ENCODE data around the gene KRT15. TPM values are rescaled to one million over a fixed set of nuclear protein-coding genes. Genes with fewer than 3 reads are reported as not detected.

Gene KRT15
- total and polyA plus RNA-seq, 4 donors: 0.14 TPM; not detected in 3

DNA sequence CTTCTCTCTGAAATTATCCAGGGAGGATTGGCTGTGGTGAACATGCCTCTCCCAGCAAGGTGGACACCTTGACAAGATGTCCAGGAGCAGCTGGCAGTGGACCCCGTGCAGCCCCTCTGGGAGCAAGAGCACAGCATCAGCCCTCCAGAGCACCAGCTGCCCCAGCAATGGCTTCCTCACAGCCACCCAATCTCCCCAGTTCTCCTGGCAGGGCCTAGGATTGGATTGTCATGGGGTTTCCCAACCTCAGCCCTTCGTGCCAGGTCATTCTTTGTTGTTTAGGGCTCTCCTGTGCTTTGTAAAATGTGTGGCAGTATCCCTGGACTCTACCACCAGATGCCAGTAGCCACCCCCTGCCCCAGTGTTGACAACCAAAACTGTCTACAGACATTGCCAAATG, 27.2 kb downstream of the KRT15 start:
- Histone ChIP-seq H3K27ac (ENCODE audit: low read depth in 1 of 2, low read length in 2 of 2) (no peak overlapping the region), H3K4me1 (ENCODE audit: control insufficient read depth in 4 of 4, insufficient read depth in 4 of 4, low read length in 3 of 4) (peaks cover 0 to 2% (median 1%) of the 10 kb centered on the region in 4 donors), H3K9me3 (ENCODE audit: control insufficient read depth in 4 of 4, low read length in 3 of 4) (no peaks in the 10 kb centered on the region), H3K9ac (ENCODE audit: low read depth in 1 of 2, low read length in 2 of 2) (no peak overlapping the region), H3K27me3 (ENCODE audit: control insufficient read depth in 4 of 4, insufficient read depth in 4 of 4, low read length in 3 of 4) (no peaks in the 10 kb centered on the region), H3K36me3 (ENCODE audit: control insufficient read depth in 4 of 4, insufficient read depth in 3 of 4, low read depth in 1 of 4, low read length in 3 of 4) (no peaks in the 10 kb centered on the region), H3K4me3 (ENCODE audit: low read depth in 1 of 3, low read length in 3 of 3) (no peak overlapping the region)
- TF ChIP-seq YY1 (IDR thresholded peaks at IDR 0.05) (no peak), HNF4G (IDR thresholded peaks at IDR 0.05) (no peak), GABPA (IDR thresholded peaks at IDR 0.05 in 1 of 2, conservative IDR thresholded peaks at IDR 0.05 in 1 of 2) (no peak), SP1 (IDR thresholded peaks at IDR 0.05) (no peak), HNF4A (conservative IDR thresholded peaks at IDR 0.05) (no peak), RAD21 (IDR thresholded peaks at IDR 0.05) (no peak), EGR1 (IDR thresholded peaks at IDR 0.05; ENCODE audit: low read depth in 2 of 2) (no peak), TAF1 (conservative IDR thresholded peaks at IDR 0.05) (no peak), JUND (IDR thresholded peaks at IDR 0.05) (no peak)
- TF ChIP-seq, protein P1, sequence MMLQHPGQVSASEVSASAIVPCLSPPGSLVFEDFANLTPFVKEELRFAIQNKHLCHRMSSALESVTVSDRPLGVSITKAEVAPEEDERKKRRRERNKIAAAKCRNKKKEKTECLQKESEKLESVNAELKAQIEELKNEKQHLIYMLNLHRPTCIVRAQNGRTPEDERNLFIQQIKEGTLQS (IDR thresholded peaks at IDR 0.05): no peak
- TF ChIP-seq, protein P2, sequence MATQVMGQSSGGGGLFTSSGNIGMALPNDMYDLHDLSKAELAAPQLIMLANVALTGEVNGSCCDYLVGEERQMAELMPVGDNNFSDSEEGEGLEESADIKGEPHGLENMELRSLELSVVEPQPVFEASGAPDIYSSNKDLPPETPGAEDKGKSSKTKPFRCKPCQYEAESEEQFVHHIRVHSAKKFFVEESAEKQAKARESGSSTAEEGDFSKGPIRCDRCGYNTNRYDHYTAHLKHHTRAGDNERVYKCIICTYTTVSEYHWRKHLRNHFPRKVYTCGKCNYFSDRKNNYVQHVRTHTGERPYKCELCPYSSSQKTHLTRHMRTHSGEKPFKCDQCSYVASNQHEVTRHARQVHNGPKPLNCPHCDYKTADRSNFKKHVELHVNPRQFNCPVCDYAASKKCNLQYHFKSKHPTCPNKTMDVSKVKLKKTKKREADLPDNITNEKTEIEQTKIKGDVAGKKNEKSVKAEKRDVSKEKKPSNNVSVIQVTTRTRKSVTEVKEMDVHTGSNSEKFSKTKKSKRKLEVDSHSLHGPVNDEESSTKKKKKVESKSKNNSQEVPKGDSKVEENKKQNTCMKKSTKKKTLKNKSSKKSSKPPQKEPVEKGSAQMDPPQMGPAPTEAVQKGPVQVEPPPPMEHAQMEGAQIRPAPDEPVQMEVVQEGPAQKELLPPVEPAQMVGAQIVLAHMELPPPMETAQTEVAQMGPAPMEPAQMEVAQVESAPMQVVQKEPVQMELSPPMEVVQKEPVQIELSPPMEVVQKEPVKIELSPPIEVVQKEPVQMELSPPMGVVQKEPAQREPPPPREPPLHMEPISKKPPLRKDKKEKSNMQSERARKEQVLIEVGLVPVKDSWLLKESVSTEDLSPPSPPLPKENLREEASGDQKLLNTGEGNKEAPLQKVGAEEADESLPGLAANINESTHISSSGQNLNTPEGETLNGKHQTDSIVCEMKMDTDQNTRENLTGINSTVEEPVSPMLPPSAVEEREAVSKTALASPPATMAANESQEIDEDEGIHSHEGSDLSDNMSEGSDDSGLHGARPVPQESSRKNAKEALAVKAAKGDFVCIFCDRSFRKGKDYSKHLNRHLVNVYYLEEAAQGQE (IDR thresholded peaks at IDR 0.05): no peak
- WGBS: 78% methylated on average over 2 of the region's 2 CpGs
- no peak for DNase-seq (ENCODE audit: low spot score)

DNA sequence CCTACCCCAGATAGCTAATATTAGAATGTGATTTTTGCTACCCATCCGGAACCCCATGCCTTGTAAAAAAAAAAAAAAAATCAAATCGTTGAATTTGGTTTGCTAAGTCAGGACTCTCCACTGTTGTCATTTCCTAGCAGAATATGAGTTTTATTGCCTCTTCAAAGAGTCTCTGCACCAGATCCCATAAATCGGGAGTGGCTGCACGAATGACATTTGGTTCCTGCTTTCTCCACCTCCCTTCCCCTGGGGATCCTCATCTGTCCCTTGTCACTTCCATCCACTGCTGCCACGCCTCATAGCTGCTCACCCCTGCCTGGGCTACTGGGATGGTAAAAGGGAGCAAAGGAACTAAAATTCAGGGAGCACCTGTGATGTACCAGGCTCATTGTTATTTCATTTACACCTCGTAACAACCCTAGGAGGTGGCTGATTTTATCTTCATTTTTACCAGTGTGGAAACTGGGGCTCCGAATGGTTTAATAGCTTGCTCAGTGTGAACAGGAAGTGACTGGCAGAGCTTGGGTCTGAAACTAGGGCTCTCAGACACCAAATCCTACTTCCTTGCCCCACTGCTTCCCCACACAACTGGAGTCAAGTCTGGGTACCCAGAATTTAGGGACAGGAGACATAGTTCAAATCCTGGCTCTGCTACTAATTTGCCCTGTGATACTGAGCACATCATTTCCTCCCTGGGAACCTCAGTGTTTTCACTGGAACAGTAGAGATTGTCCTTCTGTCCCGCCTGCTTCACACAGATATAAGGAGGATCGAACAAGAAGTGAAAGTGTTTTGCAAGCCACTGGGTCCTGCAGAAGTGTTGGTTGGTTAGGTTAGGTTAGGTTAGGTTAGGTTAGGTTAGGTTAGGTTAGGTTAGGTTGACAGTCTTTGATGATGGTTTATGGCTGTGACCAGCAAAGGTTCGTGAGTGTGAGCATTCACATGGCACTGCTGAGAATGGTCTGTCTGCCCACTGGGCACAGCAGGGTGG, 28.4 kb downstream of the KRT15 start:
- H3K9ac ChIP-seq (ENCODE audit: low read depth in 1 of 2, low read length in 2 of 2): no peak overlapping the region
- no peak overlapping the region for H3K27ac ChIP-seq (ENCODE audit: low read depth in 1 of 2, low read length in 2 of 2)
- WGBS: 65% methylated on average over 10 of the region's 10 CpGs

DNA sequence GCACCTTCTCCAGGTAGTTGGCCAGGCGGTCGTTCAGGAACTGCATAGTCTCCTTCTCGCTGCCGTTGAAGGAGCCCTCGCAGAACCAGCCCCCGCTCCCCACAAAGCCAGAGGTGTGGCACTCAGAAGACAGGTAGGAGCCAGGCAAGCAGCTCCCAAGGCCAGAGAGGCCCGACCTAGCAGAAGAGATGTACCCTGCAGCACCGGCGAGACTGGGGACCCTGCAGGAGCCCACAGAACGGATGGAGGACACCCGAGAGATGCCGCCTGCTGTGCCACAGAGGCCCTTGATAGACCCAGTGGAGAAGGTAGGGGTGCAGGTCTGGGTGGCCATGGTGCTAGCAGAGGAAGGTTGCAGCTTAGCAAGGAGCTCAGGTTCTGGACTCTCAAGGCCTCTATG, 29.2 kb downstream of the KRT15 start, which contains the start of gene KRT36:
TSS of gene KRT36 (minus strand) at position 380 of the 400 bp plus-strand sequence. CDS start at position 334, 46 bp downstream.
- Histone ChIP-seq H3K9ac (ENCODE audit: low read depth in 1 of 2, low read length in 2 of 2) (no peak within 1 kb of the TSS), H3K4me3 (ENCODE audit: low read depth in 1 of 3, low read length in 3 of 3) (no peak within 1 kb of the TSS), H3K4me1 (ENCODE audit: control insufficient read depth in 4 of 4, insufficient read depth in 4 of 4, low read length in 3 of 4) (peaks cover 0 to 2% (median 1%) of the 10 kb centered on the region in 4 donors), H3K27ac (ENCODE audit: low read depth in 1 of 2, low read length in 2 of 2) (no peak within 1 kb of the TSS), H3K27me3 (ENCODE audit: control insufficient read depth in 4 of 4, insufficient read depth in 4 of 4, low read length in 3 of 4) (no peaks in the 10 kb centered on the region), H3K36me3 (ENCODE audit: control insufficient read depth in 4 of 4, insufficient read depth in 3 of 4, low read depth in 1 of 4, low read length in 3 of 4) (no peaks in the 10 kb centered on the region), H3K9me3 (ENCODE audit: control insufficient read depth in 4 of 4, low read length in 3 of 4) (no peaks in the 10 kb centered on the region)
- 91% methylated on average over 12 of the region's 12 CpGs for WGBS
- DNase-seq (ENCODE audit: low spot score): no peak
- TF ChIP-seq HNF4G (IDR thresholded peaks at IDR 0.05) (no peak), NR2F2 (IDR thresholded peaks at IDR 0.05) (no peak), YY1 (IDR thresholded peaks at IDR 0.05) (no peak), HNF4A (conservative IDR thresholded peaks at IDR 0.05) (no peak), FOXA2 (IDR thresholded peaks at IDR 0.05) (no peak), EGR1 (IDR thresholded peaks at IDR 0.05; ENCODE audit: low read depth in 2 of 2) (no peak), RXRA (IDR thresholded peaks at IDR 0.05) (no peak)
- TF ChIP-seq, protein P3, sequence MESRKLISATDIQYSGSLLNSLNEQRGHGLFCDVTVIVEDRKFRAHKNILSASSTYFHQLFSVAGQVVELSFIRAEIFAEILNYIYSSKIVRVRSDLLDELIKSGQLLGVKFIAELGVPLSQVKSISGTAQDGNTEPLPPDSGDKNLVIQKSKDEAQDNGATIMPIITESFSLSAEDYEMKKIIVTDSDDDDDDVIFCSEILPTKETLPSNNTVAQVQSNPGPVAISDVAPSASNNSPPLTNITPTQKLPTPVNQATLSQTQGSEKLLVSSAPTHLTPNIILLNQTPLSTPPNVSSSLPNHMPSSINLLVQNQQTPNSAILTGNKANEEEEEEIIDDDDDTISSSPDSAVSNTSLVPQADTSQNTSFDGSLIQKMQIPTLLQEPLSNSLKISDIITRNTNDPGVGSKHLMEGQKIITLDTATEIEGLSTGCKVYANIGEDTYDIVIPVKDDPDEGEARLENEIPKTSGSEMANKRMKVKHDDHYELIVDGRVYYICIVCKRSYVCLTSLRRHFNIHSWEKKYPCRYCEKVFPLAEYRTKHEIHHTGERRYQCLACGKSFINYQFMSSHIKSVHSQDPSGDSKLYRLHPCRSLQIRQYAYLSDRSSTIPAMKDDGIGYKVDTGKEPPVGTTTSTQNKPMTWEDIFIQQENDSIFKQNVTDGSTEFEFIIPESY (IDR thresholded peaks at IDR 0.05): no peak
- TF ChIP-seq, protein P4, sequence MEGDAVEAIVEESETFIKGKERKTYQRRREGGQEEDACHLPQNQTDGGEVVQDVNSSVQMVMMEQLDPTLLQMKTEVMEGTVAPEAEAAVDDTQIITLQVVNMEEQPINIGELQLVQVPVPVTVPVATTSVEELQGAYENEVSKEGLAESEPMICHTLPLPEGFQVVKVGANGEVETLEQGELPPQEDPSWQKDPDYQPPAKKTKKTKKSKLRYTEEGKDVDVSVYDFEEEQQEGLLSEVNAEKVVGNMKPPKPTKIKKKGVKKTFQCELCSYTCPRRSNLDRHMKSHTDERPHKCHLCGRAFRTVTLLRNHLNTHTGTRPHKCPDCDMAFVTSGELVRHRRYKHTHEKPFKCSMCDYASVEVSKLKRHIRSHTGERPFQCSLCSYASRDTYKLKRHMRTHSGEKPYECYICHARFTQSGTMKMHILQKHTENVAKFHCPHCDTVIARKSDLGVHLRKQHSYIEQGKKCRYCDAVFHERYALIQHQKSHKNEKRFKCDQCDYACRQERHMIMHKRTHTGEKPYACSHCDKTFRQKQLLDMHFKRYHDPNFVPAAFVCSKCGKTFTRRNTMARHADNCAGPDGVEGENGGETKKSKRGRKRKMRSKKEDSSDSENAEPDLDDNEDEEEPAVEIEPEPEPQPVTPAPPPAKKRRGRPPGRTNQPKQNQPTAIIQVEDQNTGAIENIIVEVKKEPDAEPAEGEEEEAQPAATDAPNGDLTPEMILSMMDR (IDR thresholded peaks at IDR 0.05; ENCODE audit: low read depth, low read length, missing input control): no peak

More for the DNA sequence above, 28.4 kb downstream of the KRT15 start:
- Histone ChIP-seq H3K9me3 (ENCODE audit: control insufficient read depth in 4 of 4, low read length in 3 of 4) (no peaks in the 10 kb centered on the region), H3K4me1 (ENCODE audit: control insufficient read depth in 4 of 4, insufficient read depth in 4 of 4, low read length in 3 of 4) (peaks cover 0 to 2% (median 1%) of the 10 kb centered on the region in 4 donors), H3K4me3 (ENCODE audit: low read depth in 1 of 3, low read length in 3 of 3) (no peak overlapping the region), H3K27me3 (ENCODE audit: control insufficient read depth in 4 of 4, insufficient read depth in 4 of 4, low read length in 3 of 4) (no peaks in the 10 kb centered on the region), H3K36me3 (ENCODE audit: control insufficient read depth in 4 of 4, insufficient read depth in 3 of 4, low read depth in 1 of 4, low read length in 3 of 4) (no peaks in the 10 kb centered on the region)
- DNase-seq (ENCODE audit: low spot score): no peak
- TF ChIP-seq FOXA1 (IDR thresholded peaks at IDR 0.05): no peak
- no peak for TF ChIP-seq GABPA (IDR thresholded peaks at IDR 0.05 in 1 of 2, conservative IDR thresholded peaks at IDR 0.05 in 1 of 2)
- no peak for TF ChIP-seq JUND (IDR thresholded peaks at IDR 0.05)
